NK-92 treated with Interleukin-12 subunit alpha and Interleukin-12 subunit beta, amount 100 ng/mL, for 24 hours (cell line): ENCODE data around the gene ARFGAP1.

Source experiments
- DNase-seq: peaks from one replicate; lab custom pipeline; 2025; lab: John Stamatoyannopoulos, UW

The ARFGAP1 gene

GRCh38 chr20:63320616-63321147 is 48.1 kb downstream of the ARFGAP1 start:
- no peak for DNase-seq

- no peak for DNase-seq
Observed at GRCh38 chr20:63321148-63321831, 48.7 kb downstream of the ARFGAP1 start.

GRCh38 chr20:63322146-63322932 is 49.7 kb downstream of the ARFGAP1 start:
- no peak for DNase-seq

GRCh38 chr20:63322933-63323273 is 50.3 kb downstream of the ARFGAP1 start:
- no peak for DNase-seq

- no peak for DNase-seq
Observed at GRCh38 chr20:63323357-63323981, 50.9 kb downstream of the ARFGAP1 start.

- DNase-seq = no peak
Observed at GRCh38 chr20:63325021-63325471, 52.4 kb downstream of the ARFGAP1 start.

- DNase-seq = no peak
Observed at GRCh38 chr20:63325554-63326313, 53.1 kb downstream of the ARFGAP1 start.

GRCh38 chr20:63326314-63327230 is 54.0 kb downstream of the ARFGAP1 start:
- no peak for DNase-seq

- DNase-seq = no peak
Observed at GRCh38 chr20:63327231-63327745, 54.7 kb downstream of the ARFGAP1 start.

GRCh38 chr20:63328026-63328700 is 55.5 kb downstream of the ARFGAP1 start:
- no peak for DNase-seq

GRCh38 chr20:63328718-63329275 is 56.2 kb downstream of the ARFGAP1 start:
- no peak for DNase-seq

GRCh38 chr20:63329331-63330083 is 56.9 kb downstream of the ARFGAP1 start:
- no peak for DNase-seq

GRCh38 chr20:63330084-63330760 is 57.6 kb downstream of the ARFGAP1 start:
- no peak for DNase-seq

- DNase-seq = no peak
Observed at GRCh38 chr20:63330940-63331339, 58.3 kb downstream of the ARFGAP1 start.

GRCh38 chr20:63331741-63332400 is 59.3 kb downstream of the ARFGAP1 start:
- DNase-seq = no peak

GRCh38 chr20:63332488-63333240 is 60.1 kb downstream of the ARFGAP1 start:
- DNase-seq = no peak

- no peak for DNase-seq
Observed at GRCh38 chr20:63333241-63333836, 60.7 kb downstream of the ARFGAP1 start.
